Hepatocyte (in vitro differentiated cells): Measurements from ENCODE around the gene LIN52. TPM values are rescaled to one million over a fixed set of nuclear protein-coding genes. Genes with fewer than 3 reads are reported as not detected.

Source experiments
- DNase-seq: peaks from one replicate; pipeline ENCODE4 v3.0.0-alpha.2; 2016; ENCODE audit warnings: low spot score
- H2AFZ ChIP-seq: fragments of 200-600 bp; sonication (generic); 2 replicates; pipeline ENCODE4 v1.6.0; 2016; ENCODE audit warnings: antibody characterized with exemption, mild to moderate bottlenecking
- H3K27ac ChIP-seq: fragments of 200-600 bp; sonication (generic); 2 replicates; pipeline ENCODE4 v1.5.1; 2016; ENCODE audit warnings: mild to moderate bottlenecking
- H3K27me3 ChIP-seq: fragments of 200-600 bp; sonication (generic); 2 replicates; pipeline ENCODE4 v1.6.1; 2016
- H3K36me3 ChIP-seq: fragments of 200-600 bp; sonication (generic); replicated peaks from 2 replicates; pipeline ENCODE4 v1.5.1; 2016; ENCODE audit warnings: low read depth; ENCODE audit not compliant: insufficient read depth
- H3K4me1 ChIP-seq: fragments of 200-600 bp; sonication (generic); 2 replicates; pipeline ENCODE4 v1.5.1; 2016; ENCODE audit warnings: mild to moderate bottlenecking, moderate library complexity; ENCODE audit not compliant: insufficient read depth
- H3K4me2 ChIP-seq: fragments of 200-600 bp; sonication (generic); 2 replicates; pipeline ENCODE4 v1.6.0; 2016
- H3K4me3 ChIP-seq: fragments of 200-600 bp; sonication (generic); 2 replicates; pipeline ENCODE4 v1.5.1; 2016; ENCODE audit warnings: mild to moderate bottlenecking
- H3K79me2 ChIP-seq: fragments of 200-600 bp; sonication (generic); 2 replicates; pipeline ENCODE4 v1.6.0; 2017; ENCODE audit warnings: mild to moderate bottlenecking
- H3K9me2 ChIP-seq: fragments of 200-600 bp; sonication (generic); replicated peaks from 2 replicates; pipeline ENCODE4 v1.6.0; 2017; ENCODE audit warnings: mild to moderate bottlenecking; ENCODE audit not compliant: insufficient read depth
- H3K9me3 ChIP-seq: fragments of 200-600 bp; sonication (generic); 2 replicates; pipeline ENCODE4 v1.5.1; 2016; ENCODE audit warnings: low read depth, mild to moderate bottlenecking
- H4K20me1 ChIP-seq: fragments of 200-600 bp; sonication (generic); 2 replicates; pipeline ENCODE4 v1.6.0; 2016; ENCODE audit warnings: mild to moderate bottlenecking; ENCODE audit not compliant: insufficient read depth, poor library complexity, severe bottlenecking
- EZH2 ChIP-seq: fragments of 200-600 bp; sonication (generic); IDR thresholded peaks from 2 replicates; pipeline ENCODE4 v1.6.1; 2016; ENCODE audit warnings: antibody characterized with exemption, mild to moderate bottlenecking, borderline replicate concordance
- EZH2phosphoT487 ChIP-seq: fragments of 200-600 bp; sonication (generic); IDR thresholded peaks from one replicate; pipeline ENCODE4 v1.6.1; 2018; ENCODE audit warnings: antibody characterized with exemption, mild to moderate bottlenecking, low read depth, moderate library complexity; ENCODE audit not compliant: unreplicated experiment, severe bottlenecking
- WGBS: methylation state at CpG from one replicate; pipeline ENCODE4 v1.1.6; 2016; ENCODE audit warnings: low lambda C conversion rate; ENCODE audit errors: missing lambda C conversion rate; 5-methylcytosine and 5-hydroxymethylcytosine counted together
- polyA plus RNA-seq: library from polyadenylated mRNA; unstranded; fragments of >200 nt; fragmentation: Nextera tagmentation; extraction: Ambion mirVana; gene quantifications from 2 replicates; pipeline ENCODE4 v1.2.1, GENCODE V29; 2016
- total RNA-seq: library from RNA; depleted of rRNA; stranded (reverse); fragments of >200 nt; gene quantifications from 2 replicates; pipeline ENCODE4 v1.2.3, GENCODE V29; 2014
- TF ChIP-seq, protein P1 (sequence below): fragments of 200-600 bp; sonication (generic); IDR thresholded peaks from 2 replicates; pipeline ENCODE4 v1.5.1; 2016; ENCODE audit warnings: antibody characterized with exemption, mild to moderate bottlenecking; ENCODE audit not compliant: poor library complexity

Gene LIN52
- total and polyA plus RNA-seq, 2 experiments from 2014 or later = 13.5 to 14.4 TPM

GRCh38 chr14:74235017-74235416 is 150.3 kb downstream of the LIN52 start:
- H3K9me2 ChIP-seq = no peaks in the 10 kb centered on the region
- no peak for TF ChIP-seq EZH2phosphoT487
- no peak for TF ChIP-seq EZH2
- TF ChIP-seq, protein P1, sequence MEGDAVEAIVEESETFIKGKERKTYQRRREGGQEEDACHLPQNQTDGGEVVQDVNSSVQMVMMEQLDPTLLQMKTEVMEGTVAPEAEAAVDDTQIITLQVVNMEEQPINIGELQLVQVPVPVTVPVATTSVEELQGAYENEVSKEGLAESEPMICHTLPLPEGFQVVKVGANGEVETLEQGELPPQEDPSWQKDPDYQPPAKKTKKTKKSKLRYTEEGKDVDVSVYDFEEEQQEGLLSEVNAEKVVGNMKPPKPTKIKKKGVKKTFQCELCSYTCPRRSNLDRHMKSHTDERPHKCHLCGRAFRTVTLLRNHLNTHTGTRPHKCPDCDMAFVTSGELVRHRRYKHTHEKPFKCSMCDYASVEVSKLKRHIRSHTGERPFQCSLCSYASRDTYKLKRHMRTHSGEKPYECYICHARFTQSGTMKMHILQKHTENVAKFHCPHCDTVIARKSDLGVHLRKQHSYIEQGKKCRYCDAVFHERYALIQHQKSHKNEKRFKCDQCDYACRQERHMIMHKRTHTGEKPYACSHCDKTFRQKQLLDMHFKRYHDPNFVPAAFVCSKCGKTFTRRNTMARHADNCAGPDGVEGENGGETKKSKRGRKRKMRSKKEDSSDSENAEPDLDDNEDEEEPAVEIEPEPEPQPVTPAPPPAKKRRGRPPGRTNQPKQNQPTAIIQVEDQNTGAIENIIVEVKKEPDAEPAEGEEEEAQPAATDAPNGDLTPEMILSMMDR = no peak
- DNase-seq = no peak
- H3K79me2 ChIP-seq = no peaks in the 10 kb centered on the region
- H2AFZ ChIP-seq = no peak overlapping the region
- H3K4me1 ChIP-seq = no peaks in the 10 kb centered on the region
- WGBS = 80% methylated on average over 4 of the region's 4 CpGs
- H3K4me3 ChIP-seq = no peak overlapping the region
- H3K4me2 ChIP-seq = no peak overlapping the region
- no peaks in the 10 kb centered on the region for H3K36me3 ChIP-seq
- peaks cover 67% of the 10 kb centered on the region for H3K27me3 ChIP-seq
- H4K20me1 ChIP-seq = no peaks in the 10 kb centered on the region
- no peak overlapping the region for H3K27ac ChIP-seq
- no peaks in the 10 kb centered on the region for H3K9me3 ChIP-seq

DNA sequence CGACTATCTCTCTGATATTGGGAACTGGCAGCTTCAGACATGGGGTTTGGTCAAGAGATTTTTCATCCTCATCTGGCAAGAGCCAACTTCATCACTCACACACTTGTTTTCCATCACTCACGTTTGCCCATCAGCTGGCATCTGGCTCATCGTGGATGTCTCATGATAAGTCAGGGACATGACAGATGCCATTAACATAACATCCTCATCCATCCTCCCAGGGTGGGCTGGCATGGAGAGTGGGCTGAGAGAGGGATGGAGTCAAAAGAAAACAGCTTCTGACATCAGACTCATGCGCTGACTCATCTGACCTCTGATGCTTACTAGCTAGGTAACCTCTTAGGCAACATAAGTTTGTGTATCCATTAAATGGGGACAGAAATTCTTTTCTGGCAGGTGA is 152.7 kb downstream of the LIN52 start:
- DNase-seq = no peak
- no peaks in the 10 kb centered on the region for H3K9me3 ChIP-seq
- 90% methylated on average over 4 of the region's 4 CpGs for WGBS
- peaks cover 83% of the 10 kb centered on the region for H3K27me3 ChIP-seq
- H4K20me1 ChIP-seq = no peaks in the 10 kb centered on the region
- no peak for TF ChIP-seq EZH2
- TF ChIP-seq EZH2phosphoT487 = no peak
- TF ChIP-seq, protein P1 = no peak
- no peak overlapping the region for H3K4me3 ChIP-seq
- no peak overlapping the region for H3K4me2 ChIP-seq
- no peak overlapping the region for H3K27ac ChIP-seq
- peaks cover 15% of the 10 kb centered on the region for H3K4me1 ChIP-seq
- no peaks in the 10 kb centered on the region for H3K9me2 ChIP-seq
- no peak overlapping the region for H2AFZ ChIP-seq
- H3K36me3 ChIP-seq = no peaks in the 10 kb centered on the region
- no peaks in the 10 kb centered on the region for H3K79me2 ChIP-seq

DNA sequence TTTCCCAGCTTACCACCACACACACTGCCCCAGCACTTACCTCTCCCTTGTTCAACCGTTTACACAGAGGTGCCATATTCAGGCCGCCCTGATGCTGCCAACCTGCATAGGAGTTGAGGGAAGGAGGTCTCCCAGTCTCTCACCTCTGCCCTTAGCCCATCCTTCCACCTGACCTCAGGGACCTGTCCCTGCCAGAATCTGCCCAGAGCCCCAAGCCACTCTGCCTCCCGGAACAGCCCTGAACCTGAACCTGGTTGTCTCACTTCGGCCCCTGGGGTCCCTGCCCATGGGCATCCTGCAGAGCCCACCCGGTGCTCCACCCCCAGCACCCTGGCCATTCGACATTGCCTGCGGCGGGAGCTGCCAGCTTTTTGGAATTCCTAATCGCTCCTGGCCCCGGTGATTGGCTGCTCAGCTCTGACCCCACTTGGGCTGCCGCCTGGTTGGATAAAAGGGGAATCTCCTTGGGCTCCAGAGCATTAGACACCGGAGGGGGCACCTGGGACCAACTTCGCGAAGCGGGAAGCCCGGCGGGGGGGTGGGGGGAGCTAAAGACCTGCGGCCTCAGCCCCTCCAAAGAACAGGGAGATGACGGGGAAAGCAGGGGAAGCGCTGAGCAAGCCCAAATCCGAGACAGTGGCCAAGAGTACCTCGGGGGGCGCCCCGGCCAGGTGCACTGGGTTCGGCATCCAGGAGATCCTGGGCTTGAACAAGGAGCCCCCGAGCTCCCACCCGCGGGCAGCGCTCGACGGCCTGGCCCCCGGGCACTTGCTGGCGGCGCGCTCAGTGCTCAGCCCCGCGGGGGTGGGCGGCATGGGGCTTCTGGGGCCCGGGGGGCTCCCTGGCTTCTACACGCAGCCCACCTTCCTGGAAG is 154.5 kb downstream of the LIN52 start, which contains the start of gene VSX2:
VSX2 (plus strand) TSS at position 476 of the 874 bp plus-strand sequence; CDS start at position 589, 113 bp downstream.
- Histone ChIP-seq H3K79me2 (no peaks in the 10 kb centered on the region), H2AFZ (peak within 1 kb of the TSS; percentile 78), H4K20me1 (no peaks in the 10 kb centered on the region), H3K9me3 (no peaks in the 10 kb centered on the region), H3K36me3 (no peaks in the 10 kb centered on the region), H3K4me3 (no peak within 1 kb of the TSS), H3K27me3 (peaks cover 94% of the 10 kb centered on the region), H3K4me1 (peaks cover 15% of the 10 kb centered on the region), H3K9me2 (no peaks in the 10 kb centered on the region), H3K4me2 (peak within 1 kb of the TSS; percentile 73), H3K27ac (no peak within 1 kb of the TSS)
- DNase-seq = no peak
- TF ChIP-seq EZH2 (no peak), EZH2phosphoT487 (no peak)
- TF ChIP-seq, protein P1 = no peak
- WGBS = 8% methylated on average over 32 of the region's 40 CpGs
